Activated T-cell treated with anti-CD3 and anti-CD28 coated beads, Interleukin-2, amount 50 U/mL, for 1 hour (primary cell): Measurements from ENCODE around the gene FSTL5.

Source experiments
- DNase-seq: peaks from one replicate; pipeline ENCODE4 v3.0.0-alpha.2; 2020

The FSTL5 gene

GRCh38 chr4:161936625-161937550, 226.9 kb downstream of the FSTL5 start:
- DNase-seq, result no peak

GRCh38 chr4:161931089-161931488, 232.7 kb downstream of the FSTL5 start:
- no peak for DNase-seq

- DNase-seq, result no peak
Measured at GRCh38 chr4:161929956-161930355, 233.8 kb downstream of the FSTL5 start.

- DNase-seq, result no peak
Measured at GRCh38 chr4:161926033-161926828, 237.6 kb downstream of the FSTL5 start.

GRCh38 chr4:161920304-161921052, 243.3 kb downstream of the FSTL5 start:
- DNase-seq, result no peak

- DNase-seq, result no peak
Measured at GRCh38 chr4:161919442-161920220, 244.2 kb downstream of the FSTL5 start.

- no peak for DNase-seq
Measured at GRCh38 chr4:161916035-161916434, 247.8 kb downstream of the FSTL5 start.

GRCh38 chr4:161907590-161907955, 256.2 kb downstream of the FSTL5 start:
- DNase-seq, result no peak

GRCh38 chr4:161906836-161907589, 256.8 kb downstream of the FSTL5 start:
- no peak for DNase-seq

GRCh38 chr4:161900110-161900509, 263.7 kb downstream of the FSTL5 start:
- DNase-seq, result no peak

GRCh38 chr4:161894493-161895167, 269.2 kb downstream of the FSTL5 start:
- no peak for DNase-seq

- no peak for DNase-seq
Measured at GRCh38 chr4:161894014-161894413, 269.8 kb downstream of the FSTL5 start.

- no peak for DNase-seq
Measured at GRCh38 chr4:161893566-161893965, 270.2 kb downstream of the FSTL5 start.

- DNase-seq, result no peak
Measured at GRCh38 chr4:161892951-161893350, 270.8 kb downstream of the FSTL5 start.

GRCh38 chr4:161883157-161883556, 280.6 kb downstream of the FSTL5 start:
- DNase-seq, result no peak

- no peak for DNase-seq
Measured at GRCh38 chr4:161881370-161881769, 282.4 kb downstream of the FSTL5 start.

GRCh38 chr4:161869511-161869910, 294.3 kb downstream of the FSTL5 start:
- no peak for DNase-seq

GRCh38 chr4:161856711-161857326, 307.0 kb downstream of the FSTL5 start:
- no peak for DNase-seq

GRCh38 chr4:161850631-161851030, 313.2 kb downstream of the FSTL5 start:
- no peak for DNase-seq

GRCh38 chr4:161841759-161842158, 322.0 kb downstream of the FSTL5 start:
- DNase-seq, result no peak

GRCh38 chr4:161829591-161829990, 334.2 kb downstream of the FSTL5 start:
- DNase-seq, result no peak
